HUES48 (cell line): ENCODE results near the gene CDC14B.
A peak's percentile ranks its signal among the peaks of the same experiment; 100 is the strongest.
"Not testable (repeated sequence)": the region's sequence is repeated elsewhere in the genome, so short reads cannot be mapped to it uniquely, and the experiment has no call there.

Experiments
- H3K27ac ChIP-seq: one replicate; pipeline ENCODE4 v1.7.0; 2013; ENCODE audit warnings: low read depth, low read length, inconsistent platforms
- H3K27me3 ChIP-seq: 2 replicates; pipeline ENCODE4 v1.6.1; 2013; ENCODE audit warnings: mild to moderate bottlenecking, low read length; ENCODE audit not compliant: control insufficient read depth, insufficient read depth
- H3K36me3 ChIP-seq: 2 replicates; pipeline ENCODE4 v1.6.1; 2013; ENCODE audit warnings: low read length; ENCODE audit not compliant: control insufficient read depth, insufficient read depth
- H3K4me1 ChIP-seq: 2 replicates; pipeline ENCODE4 v1.6.1; 2013; ENCODE audit warnings: mild to moderate bottlenecking, low read length; ENCODE audit not compliant: control insufficient read depth, insufficient read depth
- H3K4me3 ChIP-seq: 2 replicates; pipeline ENCODE4 v1.5.1; 2013; ENCODE audit warnings: mild to moderate bottlenecking, low read depth, low read length
- H3K9ac ChIP-seq: 2 replicates; pipeline ENCODE4 v1.6.1; 2013; ENCODE audit warnings: mild to moderate bottlenecking, low read depth, low read length, moderate library complexity
- H3K9me3 ChIP-seq: 2 replicates; pipeline ENCODE4 v1.6.1; 2013; ENCODE audit warnings: low read length; ENCODE audit not compliant: control insufficient read depth, insufficient read depth

The CDC14B gene

DNA sequence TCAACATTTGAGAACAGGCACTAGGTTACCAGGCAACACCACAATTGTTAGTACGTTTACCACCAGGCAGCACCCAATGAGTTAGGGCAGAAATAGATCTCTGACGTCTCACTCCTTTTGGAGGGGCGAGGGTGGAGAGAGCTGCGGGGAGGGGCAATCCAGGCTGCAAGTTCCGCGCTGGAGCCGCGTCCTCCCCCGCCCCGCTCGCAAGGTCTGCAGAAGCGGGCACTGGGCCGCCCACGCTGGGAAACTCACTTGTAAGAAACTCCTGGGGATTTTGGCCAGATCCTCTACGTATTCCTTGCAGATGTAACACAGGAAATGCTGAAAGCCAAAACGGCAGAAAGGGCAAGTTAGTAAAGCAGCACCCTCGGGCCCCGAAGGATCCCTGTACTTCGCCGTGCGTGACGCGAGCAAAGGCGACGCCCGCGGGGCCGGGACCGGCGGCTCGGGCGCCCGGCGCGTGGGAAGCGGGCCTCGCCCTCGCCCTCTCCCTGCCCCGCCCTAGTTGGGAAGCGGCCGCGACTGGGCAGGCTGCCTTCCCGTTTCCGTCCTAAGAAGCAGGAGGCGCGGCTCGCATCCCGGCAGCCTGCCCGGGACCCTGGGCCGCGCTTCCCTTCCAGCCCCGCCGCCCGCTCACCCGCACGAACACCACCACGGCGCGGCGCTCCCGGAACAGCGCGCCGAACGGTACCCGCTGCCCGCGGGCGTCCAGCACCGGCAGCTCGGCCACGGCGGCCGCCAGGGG lies 35.0 kb upstream of the CDC14B start:
- H3K36me3 ChIP-seq, result peaks cover 6% of the 10 kb centered on the region; the same call in 1 of the 2 replicates
- no peaks in the 10 kb centered on the region for H3K27me3 ChIP-seq
- H3K9ac ChIP-seq, result peak overlapping the region; percentile 73; the same call in 1 of the 2 replicates
- peak overlapping the region; percentile 87 for H3K4me3 ChIP-seq
- no peaks in the 10 kb centered on the region for H3K9me3 ChIP-seq
- peak overlapping the region; percentile 70 for H3K27ac ChIP-seq
- H3K4me1 ChIP-seq, result 0 out of 2 replicates have a peak, but pooled peaks cover 6% of the 10 kb centered on the region

DNA sequence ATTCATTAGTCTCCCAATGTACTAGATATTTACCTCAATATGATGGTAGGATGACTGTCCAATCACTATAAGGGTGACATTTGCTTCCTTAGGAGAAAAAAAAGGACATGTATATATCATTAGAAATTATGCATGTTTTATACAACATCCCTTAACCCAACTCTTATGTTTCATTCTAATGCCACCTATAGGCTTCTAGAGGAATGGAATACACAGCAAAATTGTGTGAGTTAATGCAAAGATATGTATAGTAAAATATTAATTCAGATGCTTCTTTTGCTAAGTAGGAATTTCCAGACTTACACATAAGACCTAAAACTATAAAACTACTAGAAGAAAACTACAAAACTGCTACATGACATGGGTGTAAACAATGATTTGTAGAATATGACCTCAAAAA lies 32.0 kb upstream of the CDC14B start:
- peaks cover 6% of the 10 kb centered on the region; the same call in 1 of the 2 replicates for H3K36me3 ChIP-seq
- no peaks in the 10 kb centered on the region for H3K27me3 ChIP-seq
- H3K9ac ChIP-seq, result no peak overlapping the region
- no peak overlapping the region for H3K4me3 ChIP-seq
- no peaks in the 10 kb centered on the region for H3K9me3 ChIP-seq
- 0 out of 2 replicates have a peak, but pooled peaks cover 6% of the 10 kb centered on the region for H3K4me1 ChIP-seq
- no peak overlapping the region for H3K27ac ChIP-seq

DNA sequence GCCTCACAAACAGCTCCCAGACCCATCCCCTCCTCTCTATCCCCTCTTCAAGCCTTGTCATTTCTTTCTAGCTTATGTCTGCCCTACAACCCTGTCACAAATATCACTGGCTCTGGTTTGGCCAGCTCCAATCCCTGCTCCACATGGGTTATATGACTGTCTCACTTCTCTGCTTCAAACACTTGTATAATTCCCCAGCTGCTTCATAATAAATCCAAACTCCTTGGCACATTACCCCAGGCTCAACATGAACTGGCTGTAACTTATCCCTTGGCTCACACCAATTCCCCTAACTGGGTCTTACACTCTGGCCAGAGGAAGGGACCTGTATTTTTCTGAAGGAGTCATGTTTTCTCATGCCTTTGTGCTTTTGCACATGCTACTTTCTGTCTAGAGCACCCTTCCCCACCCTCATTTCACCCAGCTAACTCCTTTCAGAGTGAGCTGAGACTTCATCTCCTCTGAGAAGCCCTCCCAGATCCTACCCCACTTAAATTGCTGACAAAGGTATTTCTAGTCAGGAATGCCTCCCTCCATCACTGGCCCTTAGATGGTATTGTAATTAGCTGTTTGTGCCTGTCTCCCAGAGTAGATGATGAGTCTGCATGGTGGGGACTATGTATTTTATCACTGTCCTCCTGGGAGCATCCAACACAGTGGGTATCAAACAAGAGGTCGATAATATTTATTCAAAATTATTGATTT lies 30.1 kb upstream of the CDC14B start:
- H3K4me1 ChIP-seq, result no peaks in the 10 kb centered on the region
- H3K9me3 ChIP-seq, result no peaks in the 10 kb centered on the region
- no peak overlapping the region for H3K9ac ChIP-seq
- no peaks in the 10 kb centered on the region for H3K27me3 ChIP-seq
- no peak overlapping the region for H3K4me3 ChIP-seq
- H3K27ac ChIP-seq, result no peak overlapping the region
- H3K36me3 ChIP-seq, result peaks cover 6% of the 10 kb centered on the region; the same call in 1 of the 2 replicates

DNA sequence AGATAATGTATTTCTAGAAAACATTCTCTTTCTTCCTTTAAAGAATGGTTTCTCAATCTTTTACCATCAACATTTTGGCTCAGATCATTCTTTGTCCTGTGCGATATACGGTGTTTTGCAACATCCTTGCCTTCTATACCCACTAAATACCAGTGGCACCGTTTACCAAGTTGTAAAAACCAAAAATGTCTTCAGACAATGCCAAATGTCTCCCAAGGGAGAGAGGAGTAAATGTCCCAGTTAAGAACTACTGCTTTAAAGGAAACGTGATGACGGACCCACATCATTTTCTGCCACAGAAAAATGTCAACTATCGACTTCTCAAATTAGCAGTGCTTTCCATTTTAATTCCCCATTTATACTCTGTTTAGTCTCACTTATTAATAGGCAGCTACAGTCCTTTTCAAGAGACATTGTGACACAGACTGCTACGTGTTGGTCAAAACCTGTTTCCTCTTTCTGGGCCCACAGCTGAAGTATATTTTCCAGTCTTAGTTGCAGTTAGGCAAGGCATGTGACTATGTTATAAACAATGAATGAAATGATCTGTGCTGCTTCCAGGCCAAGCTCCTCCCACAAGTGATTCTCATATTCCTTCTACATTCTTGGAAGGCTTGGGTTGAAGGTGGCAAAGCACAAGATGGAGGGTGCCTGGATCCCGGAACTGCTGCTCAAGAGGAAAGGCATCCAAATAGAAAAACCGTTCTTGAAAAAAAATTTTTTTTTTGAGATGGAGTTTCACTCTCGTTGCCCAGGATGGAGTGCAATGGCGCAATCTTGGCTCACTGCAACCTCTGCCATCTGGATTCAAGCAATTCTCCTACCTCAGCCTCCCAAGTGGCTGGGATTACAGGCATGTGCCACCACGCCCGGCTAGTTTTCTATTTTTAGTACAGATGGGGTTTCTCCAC lies 26.7 kb upstream of the CDC14B start:
- H3K4me3 ChIP-seq, result no peak overlapping the region
- no peak overlapping the region for H3K9ac ChIP-seq
- no peaks in the 10 kb centered on the region for H3K9me3 ChIP-seq
- H3K4me1 ChIP-seq, result no peaks in the 10 kb centered on the region
- H3K27me3 ChIP-seq, result no peaks in the 10 kb centered on the region
- no peak overlapping the region for H3K27ac ChIP-seq
- peaks cover 9% of the 10 kb centered on the region for H3K36me3 ChIP-seq

DNA sequence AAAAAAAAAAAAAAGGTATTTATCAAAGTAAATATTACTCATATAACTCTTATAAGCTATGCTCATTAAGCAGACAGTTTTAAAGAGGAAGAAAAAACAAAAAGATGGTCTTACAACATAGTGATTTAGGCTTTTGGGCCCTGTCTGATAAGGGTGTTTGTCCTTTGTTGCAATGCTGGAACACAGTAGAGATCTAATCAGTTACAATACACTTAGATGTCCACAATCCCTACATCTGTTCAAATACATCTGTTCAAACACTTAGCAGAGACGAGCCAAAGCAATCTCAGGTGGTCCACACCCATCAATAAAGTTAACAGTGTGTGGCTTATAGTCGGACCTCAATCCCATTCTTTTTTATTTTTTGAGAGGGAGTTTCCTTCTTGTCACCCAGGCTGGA lies 24.5 kb upstream of the CDC14B start:
- no peaks in the 10 kb centered on the region for H3K4me1 ChIP-seq
- no peaks in the 10 kb centered on the region for H3K9me3 ChIP-seq
- no peak overlapping the region for H3K4me3 ChIP-seq
- no peak overlapping the region for H3K27ac ChIP-seq
- H3K36me3 ChIP-seq, result peaks cover 3% of the 10 kb centered on the region
- H3K27me3 ChIP-seq, result no peaks in the 10 kb centered on the region
- no peak overlapping the region for H3K9ac ChIP-seq

DNA sequence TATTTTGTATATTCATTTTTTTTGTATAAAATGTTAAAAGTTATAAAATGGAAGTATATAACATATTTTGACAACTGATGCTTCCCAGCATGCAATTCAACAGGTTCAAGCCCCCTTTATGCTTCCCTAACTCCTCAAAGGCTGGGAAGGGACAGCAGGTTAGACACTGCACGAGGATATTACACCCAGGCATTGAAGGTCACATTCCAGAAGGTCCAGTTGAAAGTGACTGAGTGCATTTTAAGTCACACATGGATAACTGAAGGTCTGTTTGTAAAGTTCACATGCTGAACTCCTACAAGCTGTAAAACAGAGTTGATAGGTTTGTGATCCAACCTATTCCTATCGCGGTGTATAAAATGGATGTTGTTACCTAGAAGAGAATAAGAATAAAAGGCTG lies 21.9 kb upstream of the CDC14B start:
- Histone ChIP-seq H3K4me1 (no peaks in the 10 kb centered on the region), H3K9ac (no peak overlapping the region), H3K27me3 (no peaks in the 10 kb centered on the region), H3K4me3 (no peak overlapping the region), H3K36me3 (peaks cover 3% of the 10 kb centered on the region; the same call in 1 of the 2 replicates), H3K27ac (no peak overlapping the region), H3K9me3 (no peaks in the 10 kb centered on the region)

DNA sequence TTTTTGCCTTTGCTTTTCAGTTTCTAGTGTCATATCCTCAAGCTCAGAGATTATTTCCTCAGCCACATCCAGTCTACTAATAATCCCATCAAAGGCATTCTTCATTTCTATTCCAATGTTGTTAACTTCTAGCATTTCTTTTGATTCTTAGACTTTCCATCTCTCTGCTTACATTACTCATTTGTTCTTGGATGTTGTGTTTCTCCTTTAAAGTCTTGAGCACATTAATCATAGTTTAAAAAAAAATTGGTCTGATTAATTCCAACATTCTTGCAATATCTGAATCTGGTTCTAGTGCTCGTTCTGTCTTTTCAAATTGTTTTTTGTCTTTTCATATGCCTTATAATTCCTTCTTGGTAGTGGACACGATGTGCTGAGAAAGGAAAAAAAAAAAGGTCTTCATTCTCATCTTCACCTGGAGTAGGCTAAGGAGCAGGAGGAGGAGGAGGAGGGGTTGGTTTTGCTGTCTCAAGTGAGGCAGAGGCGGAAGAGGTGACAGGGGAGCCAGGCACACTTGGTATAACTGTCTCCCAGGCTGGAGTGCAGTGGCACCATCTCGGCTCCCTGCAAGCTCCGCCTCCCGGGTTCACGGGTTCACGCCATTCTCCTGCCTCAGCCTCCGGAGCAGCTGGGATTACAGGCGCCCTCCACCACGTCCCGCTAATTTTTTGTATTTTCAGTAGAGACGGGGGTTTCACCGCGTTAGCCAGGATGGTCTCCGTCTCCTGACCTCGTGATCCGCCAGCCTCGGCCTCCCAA lies 19.1 kb upstream of the CDC14B start:
- H3K4me3 ChIP-seq, result no peak overlapping the region
- H3K27me3 ChIP-seq, result no peaks in the 10 kb centered on the region
- H3K27ac ChIP-seq, result no peak overlapping the region
- H3K4me1 ChIP-seq, result no peaks in the 10 kb centered on the region
- peaks cover 3% of the 10 kb centered on the region; the same call in 1 of the 2 replicates for H3K36me3 ChIP-seq
- no peak overlapping the region for H3K9ac ChIP-seq
- H3K9me3 ChIP-seq, result no peaks in the 10 kb centered on the region

DNA sequence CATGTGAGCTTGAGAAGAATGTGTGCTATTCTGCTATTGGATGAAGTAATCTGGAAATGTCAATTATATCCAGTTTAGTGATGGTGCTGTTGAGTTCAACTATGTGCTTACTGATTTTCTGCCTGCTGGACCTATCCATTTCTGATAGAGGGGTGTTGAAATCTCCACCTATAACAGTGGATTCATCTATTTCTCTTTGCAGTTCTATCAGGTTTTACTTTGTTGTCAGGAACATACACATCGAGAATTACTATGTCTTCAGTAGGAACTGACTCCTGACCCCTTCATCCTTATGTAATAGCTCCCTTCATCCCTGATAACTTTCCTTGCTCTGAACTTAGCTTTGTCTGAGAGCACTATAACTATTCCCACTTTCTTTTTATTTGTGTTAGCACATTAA lies 16.7 kb upstream of the CDC14B start:
- no peak overlapping the region for H3K4me3 ChIP-seq
- H3K9me3 ChIP-seq, result no peaks in the 10 kb centered on the region
- H3K4me1 ChIP-seq, result no peaks in the 10 kb centered on the region
- H3K36me3 ChIP-seq, result no peaks in the 10 kb centered on the region
- no peak overlapping the region for H3K27ac ChIP-seq
- no peak overlapping the region for H3K9ac ChIP-seq
- H3K27me3 ChIP-seq, result no peaks in the 10 kb centered on the region

DNA sequence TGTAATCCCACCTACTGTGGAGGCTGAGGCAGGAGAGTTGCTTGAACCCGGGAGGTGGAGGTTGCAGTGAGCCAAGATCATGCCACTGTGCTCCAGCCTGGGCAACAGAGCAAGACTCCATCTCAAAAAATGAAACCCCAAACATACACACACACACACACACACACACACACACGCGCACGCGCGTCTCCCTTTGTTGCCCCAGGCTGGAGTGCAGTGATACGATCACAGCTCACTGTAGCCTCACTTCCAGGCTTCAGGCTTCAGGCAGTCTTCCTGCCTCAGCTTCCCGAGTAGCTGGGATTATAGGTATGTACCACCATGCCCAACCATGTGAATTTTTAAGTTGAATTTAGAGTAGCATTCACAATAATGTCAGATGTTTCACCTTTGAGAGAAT lies 13.9 kb upstream of the CDC14B start:
- H3K9ac ChIP-seq, H3K9me3 ChIP-seq, H3K36me3 ChIP-seq, H3K4me1 ChIP-seq, H3K27ac ChIP-seq, H3K4me3 ChIP-seq, H3K27me3 ChIP-seq: not testable (repeated sequence)

DNA sequence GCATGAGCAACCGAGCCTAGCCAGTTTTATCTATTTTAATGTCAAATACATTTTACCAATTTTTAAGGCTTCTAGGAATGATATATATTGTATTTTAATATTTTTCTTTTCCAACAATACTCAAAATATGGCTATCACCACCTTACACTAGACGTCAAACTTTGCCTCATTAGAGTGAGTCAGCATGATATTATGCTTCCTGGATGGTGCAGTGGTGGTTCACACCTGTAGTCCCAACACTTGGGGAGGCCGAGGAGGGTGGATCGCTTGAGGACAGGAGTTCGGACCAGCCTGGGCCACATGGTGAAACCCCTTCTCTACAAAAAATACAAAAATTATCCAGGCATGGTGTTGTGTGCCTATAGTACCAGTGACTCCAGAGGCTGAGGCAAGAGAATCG lies 7.3 kb upstream of the CDC14B start:
- Histone ChIP-seq H3K27ac (no peak overlapping the region), H3K9me3 (no peaks in the 10 kb centered on the region), H3K27me3 (no peaks in the 10 kb centered on the region; the same call in 1 of the 2 replicates), H3K9ac (no peak overlapping the region), H3K36me3 (no peaks in the 10 kb centered on the region), H3K4me1 (peaks cover 1% of the 10 kb centered on the region), H3K4me3 (no peak overlapping the region)
